ENCODE results near the gene CHRNE.

GRCh38 chr17:4851084-4851483 lies 51.8 kb downstream of the CHRNE start:
- TF ChIP-seq CTCF (CRISPR knock-in tag; IDR thresholded peaks at IDR 0.05) (no peak), TAF1 (CRISPR knock-in tag; IDR thresholded peaks at IDR 0.05) (no peak), ZBTB1 (CRISPR knock-in tag; IDR thresholded peaks at IDR 0.05; ENCODE audit: borderline replicate concordance) (no peak), POLR2A (IDR thresholded peaks at IDR 0.05; ENCODE audit: insufficient read depth in 1 of 2, low read depth in 2 of 2, low read length in 2 of 2) (no peak), ZFP36 (IDR thresholded peaks at IDR 0.05; ENCODE audit: borderline replicate concordance, low read depth, low read length, partially characterized antibody) (no peak), POLR2AphosphoS2 (IDR thresholded peaks at IDR 0.05; ENCODE audit: low read depth, low read length) (no peak), GABPA (IDR thresholded peaks at IDR 0.05; ENCODE audit: low read depth, low read length) (no peak), GABPA (CRISPR knock-in tag; IDR thresholded peaks at IDR 0.05; ENCODE audit: low read depth) (no peak), TBX3 (IDR thresholded peaks at IDR 0.05; ENCODE audit: borderline replicate concordance) (no peak), POLR2AphosphoS5 (IDR thresholded peaks at IDR 0.05; ENCODE audit: low read depth, low read length) (no peak), RFX5 (IDR thresholded peaks at IDR 0.05; ENCODE audit: low read depth, low read length) (no peak), ZNF720 (CRISPR knock-in tag; IDR thresholded peaks at IDR 0.05) (no peak), CEBPG (CRISPR knock-in tag; IDR thresholded peaks at IDR 0.05) (no peak)
